Lung microvascular endothelial cell (primary cell): ENCODE results near the gene SAFB. TPM values are rescaled to one million over a fixed set of nuclear protein-coding genes. Genes with fewer than 3 reads are reported as not detected.

Experiments used
- DNase-seq, 2 donors: peaks; one replicate each; pipeline versions ENCODE4 v3.0.0 to v3.0.0-alpha.2; 2010; ENCODE audit warnings: low read depth in 2 of 2
- total RNA-seq: library from RNA; depleted of rRNA; stranded (reverse); fragments of >200 nt; gene quantifications from 2 replicates; pipeline ENCODE4 v1.2.1, GENCODE V29; 2014

Gene SAFB
- total RNA-seq = 27.9 and 38.5 TPM in 2 replicates

DNA sequence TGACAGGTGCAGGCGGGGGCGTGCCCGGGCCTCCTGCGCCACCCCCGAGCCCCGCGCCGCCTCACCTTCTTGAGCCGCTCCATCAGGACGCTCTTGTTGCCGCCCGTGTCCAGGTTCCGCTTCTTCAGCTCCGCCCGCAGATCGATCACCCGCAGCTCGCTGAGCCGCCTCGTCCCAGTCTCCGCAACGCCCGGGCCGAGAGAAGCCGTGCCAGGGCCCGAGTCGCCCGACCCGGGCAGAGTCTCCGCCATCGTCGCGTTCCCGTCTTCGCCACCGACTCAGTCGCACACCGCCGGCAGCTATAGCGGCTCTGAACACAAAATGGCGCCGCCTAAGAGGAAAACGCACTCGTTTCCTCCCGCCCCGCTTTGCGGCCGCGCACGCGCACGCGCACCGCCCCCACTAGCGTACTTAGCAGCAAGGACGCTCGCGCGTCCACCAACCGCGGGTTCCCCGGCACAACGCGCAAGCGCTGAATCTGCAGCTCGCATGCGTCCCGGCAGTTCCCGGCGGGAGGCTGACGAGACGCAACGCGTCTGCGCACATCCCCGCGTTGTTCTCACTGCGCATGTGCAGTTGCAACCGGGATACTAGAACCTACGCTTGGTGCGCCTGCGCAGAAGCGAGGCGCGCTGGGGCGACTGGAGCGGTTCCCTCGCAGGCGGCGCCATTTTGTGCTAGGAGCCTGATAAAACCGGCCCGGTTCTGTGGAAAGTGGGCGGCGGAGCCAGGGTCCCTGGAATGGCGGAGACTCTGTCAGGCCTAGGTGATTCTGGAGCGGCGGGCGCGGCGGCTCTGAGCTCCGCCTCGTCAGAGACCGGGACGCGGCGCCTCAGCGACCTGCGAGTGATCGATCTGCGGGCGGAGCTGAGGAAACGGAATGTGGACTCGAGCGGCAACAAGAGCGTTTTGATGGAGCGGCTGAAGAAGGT, at the start of gene SAFB, which contains the start of gene SAFB2:
TSS of gene SAFB (plus strand) at position 619 of the 932 bp plus-strand sequence. CDS start at position 742, 123 bp downstream.
TSS of gene SAFB2 (minus strand) at position 312 of the 932 bp plus-strand sequence. CDS start at position 251, 61 bp downstream.
- peak; percentile 100 for DNase-seq

DNA sequence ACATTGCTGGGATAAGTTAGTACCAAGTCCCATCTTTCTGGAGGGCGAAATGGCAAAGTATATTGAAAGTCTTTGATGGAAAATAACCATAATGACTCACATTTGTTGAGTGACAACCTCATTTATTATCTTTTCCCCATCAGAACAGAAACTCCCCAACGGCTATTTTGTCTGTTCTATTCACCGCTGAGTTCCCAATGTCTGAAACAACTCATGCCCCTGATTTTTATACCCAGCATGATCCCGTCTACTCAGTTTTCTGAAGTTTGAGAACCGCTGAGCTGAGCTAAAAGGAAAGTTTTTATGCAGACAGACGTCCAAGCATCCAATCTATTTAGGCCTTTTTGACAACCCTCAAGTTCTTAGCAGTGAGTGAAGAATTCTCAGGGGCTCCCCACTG, 47.3 kb upstream of the SAFB start:
- no peak for DNase-seq

DNA sequence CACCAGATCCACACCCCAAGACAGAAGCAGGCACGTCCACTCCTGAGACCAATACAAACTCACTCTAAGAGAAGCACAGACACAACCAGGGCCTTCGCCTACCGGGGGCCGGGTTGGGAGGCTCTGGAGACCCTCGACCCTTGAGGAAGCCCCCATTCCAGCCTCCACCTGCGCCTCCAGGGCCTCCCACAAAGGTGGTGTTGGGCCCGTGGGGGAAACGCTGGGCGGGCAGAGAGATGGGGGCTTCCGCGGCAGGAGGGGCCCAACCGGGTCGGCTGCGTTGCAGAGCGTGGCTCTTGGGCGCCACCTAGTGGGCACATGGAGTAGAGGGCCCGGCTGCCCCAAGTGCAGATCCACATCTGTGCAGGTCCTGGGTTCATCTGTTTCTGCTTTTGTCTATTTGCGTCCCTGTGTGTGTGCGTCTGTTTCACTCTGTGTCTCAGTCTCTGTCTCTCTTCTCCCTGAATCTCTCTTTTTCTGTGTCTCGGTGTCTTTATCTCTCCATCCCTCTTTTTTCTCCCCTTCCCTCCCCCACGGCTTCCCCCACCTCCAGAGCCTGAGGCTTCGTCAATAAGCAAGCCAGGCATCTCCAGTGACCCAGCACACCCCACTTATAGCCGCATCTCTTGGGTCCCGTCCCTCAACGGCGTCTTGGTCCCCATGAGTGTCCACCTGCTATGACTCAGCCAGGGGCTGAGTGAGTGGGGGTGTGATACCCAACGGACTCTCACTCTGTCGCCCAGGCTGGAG, 44.6 kb upstream of the SAFB start:
- peak; percentile 35 to 65 for DNase-seq

DNA sequence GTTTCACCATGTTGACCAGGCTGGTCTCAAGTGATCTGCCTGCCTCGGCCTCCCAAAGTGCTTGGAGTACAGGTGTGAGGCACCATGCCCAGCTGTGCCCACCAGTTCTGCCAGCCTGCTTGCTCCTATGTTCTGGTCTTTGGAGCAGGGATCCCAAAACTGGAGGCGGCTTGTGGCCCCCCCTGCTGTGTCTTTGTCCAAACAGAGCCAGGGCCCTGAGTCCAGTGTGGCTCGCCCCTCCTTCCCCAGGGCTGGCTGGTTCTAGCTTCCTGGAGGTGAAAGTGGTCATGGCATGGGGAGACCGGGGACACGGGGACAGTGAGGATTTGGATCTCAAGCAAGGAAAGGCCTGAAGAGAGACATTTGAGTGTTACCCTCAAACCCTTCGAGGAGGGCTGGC, 43.6 kb upstream of the SAFB start:
- no peak for DNase-seq

DNA sequence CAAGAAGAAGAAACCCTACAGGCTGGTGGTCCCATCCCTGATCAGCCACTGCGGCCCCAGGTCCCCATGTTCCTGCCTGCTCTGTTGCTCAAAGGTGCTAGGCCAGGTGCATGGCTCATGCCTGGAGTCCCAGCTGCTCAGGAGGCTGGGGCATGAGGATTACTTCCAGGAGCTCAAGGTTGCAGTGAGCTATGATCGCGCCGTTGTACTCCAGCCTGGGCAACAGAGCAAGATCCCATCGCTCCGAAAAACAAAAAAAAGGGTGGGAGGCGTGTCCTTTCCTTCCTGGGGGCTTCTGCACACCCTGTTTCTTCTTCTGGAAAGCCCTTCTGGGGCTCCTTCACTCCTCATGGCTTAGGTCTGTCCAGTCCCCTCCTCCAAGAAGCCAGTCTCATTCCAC, 43.2 kb upstream of the SAFB start:
- DNase-seq = no peak

DNA sequence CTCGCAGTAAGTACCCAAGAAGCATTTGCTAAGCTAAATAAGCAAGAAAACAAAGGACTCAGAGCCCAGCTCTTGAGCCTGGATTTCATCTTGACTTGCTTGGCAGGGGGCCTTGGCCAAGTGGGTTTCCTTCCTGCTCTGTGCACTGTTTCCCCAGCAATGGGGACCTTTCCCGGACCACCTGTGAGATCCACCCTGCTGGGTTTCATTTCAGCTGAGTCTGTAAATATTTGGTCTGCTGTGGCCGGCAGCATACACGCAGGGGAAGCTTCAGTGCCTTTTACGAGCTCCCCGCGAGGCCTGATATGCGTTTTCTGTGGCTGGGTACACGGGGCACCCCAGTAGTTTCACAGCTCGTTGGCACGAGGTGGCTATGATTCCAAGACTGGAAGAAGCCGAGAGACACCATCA, 42.7 kb upstream of the SAFB start:
- DNase-seq = no peak

DNA sequence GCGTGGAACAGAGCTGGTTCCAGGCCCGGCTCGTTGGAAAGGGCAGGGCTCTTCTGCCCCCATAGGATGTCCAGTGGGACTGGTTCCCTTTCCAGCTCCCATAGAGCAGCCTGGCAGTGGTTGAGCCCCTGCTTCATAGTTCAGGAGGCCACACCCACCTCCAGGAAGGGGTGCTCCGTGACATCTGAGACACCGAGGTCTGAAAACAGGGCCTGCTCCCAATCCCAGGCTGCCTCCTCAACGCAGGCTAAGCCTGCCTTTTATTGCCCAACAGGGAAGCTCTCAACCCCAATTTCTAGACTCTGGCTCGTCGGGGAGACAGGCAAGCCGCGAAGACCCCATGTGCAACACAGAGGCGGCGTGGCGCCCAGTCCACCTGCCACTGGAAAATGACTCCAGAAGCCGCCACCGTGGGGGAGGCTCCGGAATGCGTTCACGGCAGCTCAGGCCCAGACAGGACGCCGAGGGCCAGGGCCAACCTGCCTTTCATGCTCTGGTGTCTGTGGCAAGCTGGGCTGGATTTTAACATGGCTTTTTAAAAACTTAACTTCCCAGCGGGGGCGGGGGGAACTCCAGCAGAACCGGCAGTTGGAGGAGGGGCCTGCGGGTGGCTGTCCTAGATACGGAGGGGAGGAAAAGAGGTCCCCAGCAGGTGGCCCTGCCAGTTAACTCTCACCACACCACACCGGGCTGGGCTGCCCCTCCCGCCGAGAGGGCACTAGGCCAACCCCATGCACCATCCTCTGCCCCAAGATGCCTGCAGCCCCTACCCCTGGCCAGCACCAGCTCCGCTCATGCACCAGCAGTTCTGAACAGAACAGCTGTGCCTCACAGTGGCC, 37.2 kb upstream of the SAFB start:
- DNase-seq = peak in 1 of 2 donors; percentile 46

DNA sequence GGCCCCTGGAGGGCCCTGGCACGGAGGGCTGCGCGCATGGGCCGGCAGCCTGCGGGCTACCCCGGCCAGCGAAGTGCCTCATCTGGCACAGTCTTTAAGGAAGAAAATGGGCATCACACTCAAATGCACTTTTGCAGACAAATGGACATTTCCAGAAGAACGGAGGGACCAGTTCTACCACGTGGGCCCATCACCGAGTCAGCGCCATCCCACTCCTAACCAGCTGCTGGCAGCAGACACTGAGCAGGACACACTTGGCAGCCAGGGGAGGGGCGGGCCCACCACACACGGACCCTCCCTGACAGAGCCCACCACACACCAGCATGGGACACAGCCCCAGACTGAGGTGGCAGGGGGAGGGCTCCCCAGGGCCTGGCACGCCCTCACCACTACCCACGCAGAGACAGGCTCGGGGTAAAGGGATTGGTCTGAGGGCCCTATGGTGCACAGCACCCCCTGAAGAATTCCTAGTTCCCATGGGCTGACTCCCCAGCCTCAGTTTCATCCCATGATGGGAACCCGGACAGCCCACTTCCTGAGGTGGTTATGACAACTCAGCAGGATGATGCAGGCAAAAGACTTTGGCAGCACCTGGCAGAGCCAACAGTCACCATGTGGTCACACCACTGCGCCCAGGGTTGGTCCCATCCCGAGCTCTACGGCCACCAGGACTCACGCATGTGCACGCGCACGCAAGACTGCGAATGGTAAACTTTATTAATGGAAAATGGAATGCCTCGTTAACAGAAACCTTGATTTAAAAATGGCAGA, 36.4 kb upstream of the SAFB start:
- DNase-seq = no peak

DNA sequence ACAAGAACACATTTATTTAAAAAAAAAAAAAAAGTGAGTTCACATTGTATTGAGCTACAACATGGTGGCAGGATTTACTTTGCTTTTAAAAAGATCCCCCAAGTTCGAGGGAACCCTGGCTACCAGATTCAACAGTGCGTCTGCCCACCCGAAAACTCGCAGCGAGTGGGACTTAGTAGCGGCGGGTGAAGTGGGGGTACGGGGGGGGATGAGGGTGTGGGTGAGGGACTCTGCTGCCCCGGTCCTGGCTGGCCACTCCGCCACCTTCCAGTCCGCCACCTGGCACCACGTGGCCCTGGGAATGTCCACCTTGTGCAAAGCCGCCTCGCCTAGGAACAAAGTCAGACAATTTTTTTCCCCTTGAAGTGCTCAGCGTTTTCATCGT, 35.8 kb upstream of the SAFB start:
- DNase-seq = no peak

DNA sequence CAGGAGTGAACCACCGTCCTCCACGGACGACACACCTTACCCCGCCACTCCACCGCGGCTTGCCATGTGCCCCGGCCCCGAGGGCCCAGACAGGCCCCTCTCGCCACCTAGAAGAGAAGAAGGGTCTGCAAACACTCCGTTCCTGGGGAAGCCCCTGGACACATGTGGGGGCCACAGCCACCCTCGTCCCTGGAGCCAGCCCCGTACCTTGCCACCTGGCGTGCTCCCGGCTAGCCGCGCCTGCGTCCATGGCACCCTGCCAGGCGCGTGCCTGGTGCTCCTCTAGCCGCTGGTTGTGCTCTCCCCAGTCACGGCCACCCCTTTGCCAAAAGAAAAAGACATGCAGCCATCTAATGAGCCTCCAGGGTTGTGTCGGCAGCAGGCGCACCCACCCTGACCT, 35.2 kb upstream of the SAFB start:
- no peak for DNase-seq

DNA sequence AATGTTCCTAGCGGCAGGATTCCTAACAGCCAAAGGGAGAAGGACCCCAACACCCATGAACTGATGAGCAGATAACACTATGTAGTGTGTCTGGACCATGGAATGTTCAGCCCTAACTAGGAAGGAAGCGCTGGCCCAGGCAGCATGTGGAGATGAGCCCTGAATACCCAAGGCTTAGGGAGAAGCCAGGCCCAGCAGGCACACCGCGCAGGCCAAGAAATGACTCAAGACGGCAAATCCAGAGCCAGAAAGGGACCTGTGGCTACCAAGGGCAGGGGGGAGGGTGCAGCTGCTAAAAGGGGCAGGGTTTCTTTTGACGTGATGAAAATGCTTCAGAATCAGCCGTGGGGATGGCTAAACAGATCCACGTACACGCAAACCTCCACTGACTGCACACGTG, 34.4 kb upstream of the SAFB start:
- no peak for DNase-seq

DNA sequence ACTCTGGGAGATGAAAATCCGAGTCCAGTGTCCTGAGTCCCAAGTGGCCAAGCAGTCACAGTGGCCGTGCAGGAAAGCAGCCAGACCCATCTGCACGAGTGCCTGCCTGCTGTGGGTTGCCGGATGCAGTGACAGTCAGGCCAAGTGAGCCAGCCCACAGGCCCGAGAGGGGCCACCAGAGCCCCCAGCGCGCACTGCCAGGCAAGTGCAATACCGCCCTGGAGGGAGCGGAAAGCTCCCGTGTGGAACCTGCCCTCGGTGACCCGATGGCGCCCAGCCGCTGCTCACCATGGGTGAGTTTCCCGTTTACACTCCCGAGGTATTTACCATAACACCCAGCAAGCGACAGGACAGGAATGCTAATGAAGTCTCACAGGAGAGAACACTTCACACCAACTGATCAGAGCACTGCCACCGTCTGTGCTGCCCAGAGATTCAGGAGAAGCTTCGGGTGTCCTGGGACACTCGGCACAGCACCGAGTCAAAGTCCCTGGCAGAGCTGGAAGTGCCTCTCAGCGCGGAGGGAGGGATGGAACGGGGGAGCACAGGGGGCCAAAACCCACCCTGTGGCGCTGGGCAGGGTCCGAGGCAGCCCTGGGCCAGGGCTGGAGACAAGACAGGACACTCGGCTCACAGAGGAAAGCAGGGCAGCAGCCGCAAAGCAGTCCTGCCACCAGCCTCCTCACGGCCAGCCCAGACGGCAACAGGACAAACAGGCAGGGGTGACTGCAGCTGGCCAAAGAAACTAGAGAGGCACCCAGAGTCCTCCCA, 33.8 kb upstream of the SAFB start:
- DNase-seq = no peak

DNA sequence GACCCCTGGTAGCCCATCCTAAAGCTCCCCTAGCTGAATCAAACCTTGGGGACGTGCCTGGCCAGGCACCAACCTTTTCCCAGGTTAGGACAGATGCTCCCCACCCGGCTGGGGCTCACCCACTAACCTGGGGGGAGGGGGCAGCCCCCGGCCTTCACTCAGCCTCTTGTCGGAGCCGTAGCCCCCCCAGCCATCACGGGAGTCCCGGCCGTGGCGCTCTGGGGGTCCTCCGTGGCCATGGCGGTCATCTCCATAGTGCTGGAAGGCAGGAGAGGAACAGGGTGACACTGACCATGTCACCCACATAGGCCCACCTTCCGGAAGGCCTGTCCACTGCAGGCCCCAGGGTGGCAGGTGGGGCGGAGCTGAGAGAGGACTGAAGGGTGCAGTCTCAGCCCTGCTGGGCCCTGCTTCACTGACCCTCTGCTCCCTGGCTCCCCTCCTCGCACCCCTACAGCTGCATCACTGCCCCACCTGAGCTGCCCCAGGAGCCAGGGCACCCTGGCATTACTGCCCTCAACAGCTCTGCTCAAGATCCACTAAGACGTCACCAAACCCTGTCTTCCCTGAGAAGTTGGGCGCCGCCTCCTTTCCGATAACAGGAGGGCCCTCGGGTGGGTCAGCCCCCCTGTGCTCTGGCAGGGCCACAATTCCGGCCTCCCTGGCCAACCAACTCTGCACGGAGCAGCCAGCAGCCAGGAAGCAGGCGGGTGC, 32.6 kb upstream of the SAFB start:
- no peak for DNase-seq

DNA sequence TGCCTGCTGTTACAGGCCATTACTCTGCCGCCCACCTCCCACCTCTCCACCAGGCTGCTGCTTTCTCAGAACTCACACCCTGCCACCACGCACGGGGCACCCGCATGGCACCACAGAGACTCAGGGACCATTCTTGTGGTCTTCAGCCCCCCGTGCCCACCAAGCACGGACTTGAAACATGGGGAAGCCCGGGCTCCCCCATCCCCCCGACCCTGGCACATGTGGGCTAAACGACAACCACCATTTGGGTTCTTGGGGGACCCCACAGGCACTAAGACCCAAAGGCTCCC, 32.1 kb upstream of the SAFB start:
- no peak for DNase-seq

DNA sequence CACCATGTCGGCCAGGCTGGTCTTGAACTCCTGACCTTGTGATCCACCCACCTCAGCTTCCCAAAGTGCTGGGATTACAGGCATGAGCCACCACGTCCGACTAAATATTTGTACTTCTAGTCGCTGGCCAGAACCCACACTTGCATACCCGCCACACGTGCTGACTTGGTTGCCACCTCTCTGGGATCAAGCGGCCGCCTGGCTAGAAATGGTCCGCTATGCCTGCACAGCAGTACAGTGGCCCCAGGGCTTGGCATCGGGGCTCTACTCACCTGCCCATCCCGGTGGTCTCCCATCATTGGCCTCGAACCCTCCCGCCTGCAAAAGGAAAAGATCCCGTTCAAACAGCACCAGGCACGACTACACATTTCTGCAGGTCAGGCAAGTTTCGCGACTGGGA, 31.4 kb upstream of the SAFB start:
- no peak for DNase-seq

DNA sequence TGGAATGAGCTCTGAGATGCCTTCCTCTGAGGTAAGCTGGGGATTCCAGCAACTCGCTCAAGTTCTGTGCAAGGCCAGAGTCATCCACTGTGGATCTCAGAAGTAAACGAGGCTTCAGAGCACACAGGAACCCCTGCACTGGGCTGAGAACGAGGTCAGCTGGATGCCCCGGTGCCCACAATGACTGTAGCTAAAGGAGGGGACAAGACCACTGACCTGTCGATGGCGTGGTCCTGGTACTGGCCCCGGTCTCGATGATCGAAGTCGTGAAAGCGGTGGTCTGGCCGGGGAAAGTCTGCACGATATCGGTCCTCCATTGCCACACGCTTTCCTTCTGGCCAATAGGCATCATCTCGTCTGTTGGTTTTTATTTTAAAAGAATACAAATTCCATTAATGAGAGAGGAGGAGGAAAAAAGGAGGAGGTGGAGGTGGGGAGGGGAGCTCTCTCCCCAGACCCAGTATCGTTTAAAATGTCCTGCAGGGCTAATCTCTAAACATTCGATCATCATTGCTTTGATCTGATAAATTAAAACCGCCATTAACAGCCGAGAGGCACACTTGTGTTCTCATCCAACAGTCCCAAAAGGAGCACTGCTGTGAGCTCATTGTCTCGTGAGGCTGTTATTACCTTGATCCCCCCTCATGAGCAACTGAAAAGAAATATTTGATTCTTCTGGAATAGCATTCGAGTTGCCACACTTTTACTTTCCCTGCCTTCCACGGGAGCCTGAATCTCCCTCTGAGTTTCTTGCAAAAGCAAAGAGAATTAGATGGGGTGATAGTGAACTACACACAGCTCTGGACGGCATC, 30.1 kb upstream of the SAFB start:
- DNase-seq = no peak

DNA sequence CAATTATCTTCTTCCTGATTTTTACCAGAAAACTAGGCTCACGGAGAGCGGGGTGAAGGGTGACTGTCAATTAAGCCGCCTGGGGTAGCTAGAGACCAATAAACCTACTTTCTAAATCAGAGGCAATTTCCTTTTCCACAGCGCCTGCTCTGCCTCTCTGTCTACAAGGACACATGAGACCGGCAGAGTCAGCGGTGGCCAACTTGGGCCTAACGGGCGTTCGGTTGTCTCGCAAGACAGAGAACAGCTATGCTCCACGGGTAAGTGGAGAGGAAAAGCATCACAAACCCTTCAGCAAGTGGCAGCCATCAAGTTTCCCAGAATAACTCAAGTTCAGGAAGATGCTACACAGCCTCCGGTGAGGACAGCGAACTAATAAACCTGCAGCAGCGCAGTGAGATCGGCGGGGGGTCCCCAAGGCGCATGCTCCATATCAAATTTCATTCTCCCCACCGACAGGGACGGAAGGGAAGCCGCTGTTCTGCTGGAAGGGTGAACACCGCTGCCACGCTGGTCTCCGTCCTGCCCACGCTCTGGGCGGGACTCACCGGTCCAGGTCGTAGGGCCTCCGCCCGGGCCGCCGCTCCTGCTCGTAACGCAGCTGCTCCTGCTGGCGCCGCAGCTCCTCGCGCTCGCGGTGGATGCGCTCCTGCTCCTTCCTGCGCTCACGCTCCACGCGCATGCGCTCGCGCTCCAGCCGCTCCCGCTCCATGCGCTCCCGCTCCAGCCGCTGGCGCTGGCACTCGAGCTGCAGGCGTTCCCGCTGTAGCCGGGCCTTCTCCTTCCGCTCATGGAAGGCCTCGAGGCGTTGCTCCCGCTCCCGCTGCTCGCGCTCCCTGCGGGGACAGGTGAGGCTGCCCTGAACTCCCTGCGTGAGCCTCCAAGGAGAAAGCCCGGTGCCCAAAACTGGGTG, 29.3 kb upstream of the SAFB start:
- DNase-seq = no peak

DNA sequence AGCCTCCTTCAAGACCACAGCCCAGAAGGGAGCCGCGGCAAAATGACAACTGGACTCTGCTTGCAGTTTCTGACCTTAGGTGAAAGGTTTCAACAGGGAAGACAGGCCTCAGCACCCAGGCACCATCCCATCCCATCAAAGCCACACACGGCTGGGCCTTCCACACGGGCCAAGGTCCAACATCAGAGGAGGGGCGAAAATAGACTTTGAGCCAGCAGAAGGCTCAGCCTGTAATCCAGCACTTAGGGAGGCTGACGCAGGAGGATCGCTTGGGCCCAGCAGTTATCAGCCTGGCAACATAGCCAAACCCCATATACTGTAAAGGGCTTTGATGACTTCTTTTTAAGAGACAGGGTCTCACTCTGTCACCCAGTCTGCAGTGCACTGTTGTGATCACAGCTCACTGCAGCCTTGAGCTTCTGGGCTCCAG, 28.3 kb upstream of the SAFB start:
- no peak for DNase-seq
